Measurements from ENCODE around the gene TMEM132D.

Gene TMEM132D

DNA sequence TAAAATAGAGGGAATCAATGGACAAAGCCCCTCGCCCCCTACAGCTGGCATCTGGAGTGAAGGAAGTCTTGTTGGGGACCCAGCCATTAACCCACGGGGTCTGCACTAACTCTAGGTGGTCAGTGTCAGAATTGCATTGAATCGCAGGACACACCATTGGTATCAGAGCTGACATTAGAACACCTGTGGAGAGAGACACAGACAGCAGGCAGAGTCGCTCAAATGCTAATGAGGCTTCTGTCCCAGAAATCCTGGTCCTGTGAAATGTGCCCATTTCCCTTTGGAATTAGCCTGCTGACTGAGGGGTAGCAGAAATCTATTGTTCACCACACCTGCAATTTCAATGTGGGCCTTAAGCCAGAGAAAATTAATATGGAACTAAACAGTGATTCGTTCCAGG, 33.0 kb downstream of the TMEM132D start:
- H3K27ac Mint-ChIP-seq = no peak overlapping the region
- H3K4me1 Mint-ChIP-seq = no peaks in the 10 kb centered on the region
- H3K27me3 Mint-ChIP-seq (ENCODE audit: low read depth) = no peaks in the 10 kb centered on the region
- peaks cover 5% of the 10 kb centered on the region for H3K9me3 Mint-ChIP-seq
- TF ChIP-seq, protein P1, sequence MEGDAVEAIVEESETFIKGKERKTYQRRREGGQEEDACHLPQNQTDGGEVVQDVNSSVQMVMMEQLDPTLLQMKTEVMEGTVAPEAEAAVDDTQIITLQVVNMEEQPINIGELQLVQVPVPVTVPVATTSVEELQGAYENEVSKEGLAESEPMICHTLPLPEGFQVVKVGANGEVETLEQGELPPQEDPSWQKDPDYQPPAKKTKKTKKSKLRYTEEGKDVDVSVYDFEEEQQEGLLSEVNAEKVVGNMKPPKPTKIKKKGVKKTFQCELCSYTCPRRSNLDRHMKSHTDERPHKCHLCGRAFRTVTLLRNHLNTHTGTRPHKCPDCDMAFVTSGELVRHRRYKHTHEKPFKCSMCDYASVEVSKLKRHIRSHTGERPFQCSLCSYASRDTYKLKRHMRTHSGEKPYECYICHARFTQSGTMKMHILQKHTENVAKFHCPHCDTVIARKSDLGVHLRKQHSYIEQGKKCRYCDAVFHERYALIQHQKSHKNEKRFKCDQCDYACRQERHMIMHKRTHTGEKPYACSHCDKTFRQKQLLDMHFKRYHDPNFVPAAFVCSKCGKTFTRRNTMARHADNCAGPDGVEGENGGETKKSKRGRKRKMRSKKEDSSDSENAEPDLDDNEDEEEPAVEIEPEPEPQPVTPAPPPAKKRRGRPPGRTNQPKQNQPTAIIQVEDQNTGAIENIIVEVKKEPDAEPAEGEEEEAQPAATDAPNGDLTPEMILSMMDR (IDR thresholded peaks at IDR 0.05; ENCODE audit: unreplicated experiment in 3 of 3) = no peak
- H3K36me3 Mint-ChIP-seq (ENCODE audit: low read depth) = no peaks in the 10 kb centered on the region
- H3K4me3 Mint-ChIP-seq = no peak overlapping the region

DNA sequence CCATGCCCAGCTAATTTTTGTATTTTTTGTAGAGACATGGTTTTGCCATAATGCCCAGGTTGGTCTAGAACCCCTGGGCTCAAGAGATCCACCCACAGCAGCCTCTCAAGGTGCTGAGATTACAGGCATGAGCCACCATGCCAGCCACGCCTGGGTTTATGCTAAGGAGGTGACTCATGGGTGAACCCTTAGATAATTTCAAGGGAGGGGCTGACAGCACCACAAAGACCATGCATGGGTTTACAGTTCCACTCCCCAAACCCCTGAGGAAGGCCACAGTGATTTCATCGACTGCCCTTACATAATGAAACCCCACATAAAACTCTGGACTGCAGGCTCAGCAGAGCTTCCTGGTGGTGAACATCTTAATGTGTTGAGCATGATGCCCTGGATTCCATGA, 33.7 kb downstream of the TMEM132D start:
- Mint-ChIP-seq H3K36me3 (ENCODE audit: low read depth) (no peaks in the 10 kb centered on the region), H3K4me1 (no peaks in the 10 kb centered on the region), H3K4me3 (no peak overlapping the region), H3K27ac (no peak overlapping the region), H3K27me3 (ENCODE audit: low read depth) (no peaks in the 10 kb centered on the region), H3K9me3 (peaks cover 2% of the 10 kb centered on the region)
- TF ChIP-seq, protein P1 (IDR thresholded peaks at IDR 0.05; ENCODE audit: unreplicated experiment in 3 of 3) = no peak

DNA sequence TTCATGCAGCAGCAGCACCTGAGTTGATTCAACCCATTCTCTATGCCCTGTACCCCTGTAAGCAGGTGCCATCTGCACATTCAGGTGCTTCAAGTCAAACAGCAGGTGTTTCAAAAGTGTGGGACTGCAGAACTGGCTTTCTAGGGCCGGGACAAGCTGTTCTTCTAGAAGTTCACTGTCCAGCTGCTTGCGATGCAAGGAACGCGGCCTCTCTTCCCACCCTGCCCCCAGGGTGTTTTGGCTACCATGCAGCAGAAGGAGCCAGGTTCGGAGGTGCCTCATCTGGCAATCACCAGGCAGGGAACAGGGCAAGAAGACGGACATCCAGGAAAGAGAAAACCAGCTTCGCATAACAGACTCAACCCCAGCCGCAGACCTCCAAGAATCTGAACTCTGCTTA, 35.2 kb downstream of the TMEM132D start:
- no peaks in the 10 kb centered on the region for H3K4me1 Mint-ChIP-seq
- no peaks in the 10 kb centered on the region for H3K36me3 Mint-ChIP-seq (ENCODE audit: low read depth)
- H3K27me3 Mint-ChIP-seq (ENCODE audit: low read depth) = no peaks in the 10 kb centered on the region
- no peak overlapping the region for H3K27ac Mint-ChIP-seq
- TF ChIP-seq, protein P1 (IDR thresholded peaks at IDR 0.05; ENCODE audit: unreplicated experiment in 3 of 3) = no peak
- peaks cover 2% of the 10 kb centered on the region for H3K9me3 Mint-ChIP-seq
- H3K4me3 Mint-ChIP-seq = no peak overlapping the region

DNA sequence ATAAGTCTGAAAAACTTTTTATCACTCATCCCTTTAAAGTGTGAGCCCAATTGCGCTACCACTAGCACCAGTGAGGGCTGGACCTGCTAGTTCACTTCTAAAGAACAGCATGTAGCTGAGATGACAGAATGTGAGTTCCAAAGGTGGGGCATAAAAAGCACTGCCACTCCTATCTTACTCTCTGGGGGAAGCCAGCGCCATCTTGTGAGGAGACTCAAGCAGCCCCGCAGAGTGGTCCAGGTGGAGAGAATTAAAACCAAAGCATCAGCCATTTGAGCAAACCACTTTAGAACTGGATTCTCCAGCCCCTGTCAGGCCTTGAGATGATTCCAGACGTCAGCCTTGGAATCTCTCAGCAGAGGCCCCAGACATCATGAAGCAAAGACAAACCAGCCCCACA, 39.9 kb downstream of the TMEM132D start:
- TF ChIP-seq, protein P1 (IDR thresholded peaks at IDR 0.05; ENCODE audit: unreplicated experiment in 3 of 3) = no peak
- no peak overlapping the region for H3K4me3 Mint-ChIP-seq
- H3K4me1 Mint-ChIP-seq = peaks cover 4% of the 10 kb centered on the region
- H3K27me3 Mint-ChIP-seq (ENCODE audit: low read depth) = peaks cover 14% of the 10 kb centered on the region
- H3K36me3 Mint-ChIP-seq (ENCODE audit: low read depth) = no peaks in the 10 kb centered on the region
- no peak overlapping the region for H3K27ac Mint-ChIP-seq
- peaks cover 4% of the 10 kb centered on the region for H3K9me3 Mint-ChIP-seq

DNA sequence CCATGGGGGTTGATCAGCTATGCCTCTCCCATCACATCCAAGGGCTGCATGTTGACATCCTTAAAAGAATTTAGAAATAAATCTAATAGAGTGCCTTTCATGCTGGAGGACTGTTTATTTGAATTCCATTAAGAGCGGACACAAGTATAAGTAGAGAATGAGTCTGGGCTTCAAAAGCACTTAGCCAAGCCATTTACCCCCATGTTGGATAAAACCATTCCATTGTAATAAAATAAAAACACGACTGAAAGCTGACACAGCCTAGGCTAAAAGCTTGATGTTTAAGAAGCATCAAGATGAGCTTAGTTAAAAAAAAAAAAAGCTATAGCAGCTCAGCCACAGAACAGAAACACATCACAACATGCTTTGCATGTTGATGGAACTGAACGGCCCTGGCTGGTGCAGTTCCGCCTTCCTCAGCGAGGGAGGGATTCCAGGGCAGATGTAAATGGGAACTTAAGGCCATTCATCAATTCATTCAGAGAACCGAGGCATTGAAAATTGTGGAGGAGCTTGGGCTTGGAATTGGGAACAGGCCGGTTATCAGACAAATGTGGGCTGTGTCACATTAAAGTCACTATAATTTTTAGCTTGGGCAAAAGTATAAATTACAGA, 41.2 kb downstream of the TMEM132D start:
- Mint-ChIP-seq H3K27me3 (ENCODE audit: low read depth) (peaks cover 14% of the 10 kb centered on the region), H3K4me1 (peaks cover 4% of the 10 kb centered on the region), H3K27ac (no peak overlapping the region), H3K36me3 (ENCODE audit: low read depth) (no peaks in the 10 kb centered on the region), H3K4me3 (no peak overlapping the region), H3K9me3 (peaks cover 4% of the 10 kb centered on the region)
- TF ChIP-seq, protein P1 (IDR thresholded peaks at IDR 0.05; ENCODE audit: unreplicated experiment in 3 of 3) = no peak

DNA sequence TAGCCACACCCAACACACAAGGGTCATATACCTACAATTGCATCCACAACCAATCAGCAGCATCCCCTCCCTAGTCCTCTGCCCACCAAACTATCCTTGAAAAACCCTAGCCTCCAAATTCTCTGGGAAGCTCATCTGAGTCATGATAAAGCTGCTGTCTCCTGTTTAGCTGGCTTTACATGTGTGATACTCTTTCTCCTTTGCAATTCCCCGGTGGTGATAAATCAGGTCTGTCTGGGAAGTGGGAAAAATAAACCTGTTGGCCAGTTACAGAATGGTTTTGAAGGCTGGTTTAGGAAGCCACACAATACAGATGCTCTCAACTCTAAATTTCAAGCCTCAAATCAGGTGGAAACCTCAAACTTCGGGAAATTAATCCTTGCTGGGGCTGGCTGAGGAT, 41.9 kb downstream of the TMEM132D start:
- no peaks in the 10 kb centered on the region for H3K36me3 Mint-ChIP-seq (ENCODE audit: low read depth)
- H3K4me1 Mint-ChIP-seq = peaks cover 4% of the 10 kb centered on the region
- TF ChIP-seq, protein P1 (IDR thresholded peaks at IDR 0.05; ENCODE audit: unreplicated experiment in 3 of 3) = no peak
- no peak overlapping the region for H3K27ac Mint-ChIP-seq
- H3K27me3 Mint-ChIP-seq (ENCODE audit: low read depth) = peaks cover 14% of the 10 kb centered on the region
- no peak overlapping the region for H3K4me3 Mint-ChIP-seq
- H3K9me3 Mint-ChIP-seq = peaks cover 4% of the 10 kb centered on the region

Data from nephron (organoid).